GM12878 (cell line): ENCODE measurements around the gene C12orf43. TPM values are rescaled to one million over a fixed set of nuclear protein-coding genes. Genes with fewer than 3 reads are reported as not detected.

Source experiments
- ATAC-seq: fragments of 200-7000 bp; cut with Tn5 transposase; 3 replicates; pipeline ENCODE4 v1.9.1; 2020; ENCODE audit warnings: mild to moderate bottlenecking, moderate library complexity
- BruUV-seq: library from RNA; stranded (reverse); fragments of 400-500 nt; replicated peaks from 2 replicates; lab custom pipeline; 2021; lab: Mats Ljungman, UMichigan
- CTCF ChIA-PET: fragments of 300-600 bp; sonication (Branson Sonifier 250); formaldehyde crosslinking; extraction: SDS; loops from one replicate; lab custom pipeline; 2021; ENCODE audit warnings: inconsistent platforms; lab: Yijun Ruan, JAX
- POLR2A ChIA-PET: fragments of 350-600 bp; formaldehyde crosslinking; extraction: SDS; loops from one replicate; lab custom pipeline; 2021; ENCODE audit warnings: inconsistent platforms; lab: Charles Lee
- RAD21 ChIA-PET: fragments of 300-600 bp; sonication (Branson Sonifier 250); formaldehyde crosslinking; loops from one replicate; lab custom pipeline; 2023; ENCODE audit warnings: antibody characterized with exemption; ENCODE audit not compliant: unreplicated experiment; lab: Charles Lee
- SMC1A ChIA-PET: fragments of 300-600 bp; sonication (Branson Sonifier 250); formaldehyde crosslinking; loops from one replicate; lab custom pipeline; 2023; ENCODE audit not compliant: unreplicated experiment, uncharacterized antibody; lab: Charles Lee
- DNase-seq: peaks from one replicate; pipeline ENCODE4 v3.0.0-alpha.2; 2011; ENCODE audit warnings: low read depth, low spot score
- FAIRE-seq: peaks from 3 replicates; lab custom pipeline; 2011; peaks lifted over from hg19 to GRCh38; lab: Jason Lieb, UNC
- H2AFZ ChIP-seq: 2 replicates; pipeline ENCODE4 v1.6.0; 2011; ENCODE audit warnings: low read depth, low read length, control low read depth; ENCODE audit not compliant: control insufficient read depth
- H3K27ac ChIP-seq: 2 replicates; pipeline ENCODE4 v1.5.1; 2011; ENCODE audit warnings: control low read depth; ENCODE audit not compliant: control insufficient read depth, insufficient read depth
- H3K27me3 ChIP-seq, 2 experiments: replicated peaks in 1 of 2; 2 replicates each; pipeline versions ENCODE4 v1.6.0 to v1.6.1; 2011; ENCODE audit warnings: low read length in 1 of 2; ENCODE audit not compliant: control insufficient read depth in 2 of 2, insufficient read depth in 2 of 2
- H3K36me3 ChIP-seq, 2 experiments: 2 replicates each; pipeline ENCODE4 v1.5.1; 2011; ENCODE audit warnings: low read length in 1 of 2; ENCODE audit not compliant: control insufficient read depth in 2 of 2, insufficient read depth in 2 of 2
- H3K4me1 ChIP-seq: 2 replicates; pipeline ENCODE4 v1.6.1; 2011; ENCODE audit warnings: mild to moderate bottlenecking, low read length, moderate library complexity, mixed read lengths; ENCODE audit not compliant: control insufficient read depth, insufficient read depth
- H3K4me2 ChIP-seq: 2 replicates; pipeline ENCODE4 v1.6.0; 2011; ENCODE audit warnings: control low read depth; ENCODE audit not compliant: control insufficient read depth, insufficient read depth
- H3K4me3 ChIP-seq: fragments of 200-600 bp; sonication (generic); 2 replicates; pipeline ENCODE4 v1.5.1; 2016
- H3K79me2 ChIP-seq: 2 replicates; pipeline ENCODE4 v1.6.0; 2011; ENCODE audit warnings: low read length; ENCODE audit not compliant: control insufficient read depth, insufficient read depth
- H3K9ac ChIP-seq: 2 replicates; pipeline ENCODE4 v1.8.0; 2011; ENCODE audit warnings: low read length, control low read depth, mixed read lengths; ENCODE audit not compliant: control insufficient read depth, insufficient read depth
- H3K9me3 ChIP-seq: replicated peaks from 3 replicates; pipeline ENCODE4 v1.5.1; 2011; ENCODE audit warnings: mild to moderate bottlenecking, low read length; ENCODE audit not compliant: control insufficient read depth, insufficient read depth
- H4K20me1 ChIP-seq: 2 replicates; pipeline ENCODE4 v1.6.0; 2011; ENCODE audit not compliant: control insufficient read depth, insufficient read depth
- BMI1 ChIP-seq: fragments of 450-650 bp; IDR thresholded peaks from 2 replicates; pipeline ENCODE4 v1.6.1; 2016; ENCODE audit warnings: mild to moderate bottlenecking, moderate library complexity, borderline replicate concordance
- E2F4 ChIP-seq: IDR thresholded peaks from 2 replicates; pipeline ENCODE4 v1.6.1; 2012; ENCODE audit warnings: low read depth, low read length, improper control_type of control experiment
- ESRRA ChIP-seq: IDR thresholded peaks from 2 replicates; pipeline ENCODE4 v1.6.1; 2012; ENCODE audit warnings: mild to moderate bottlenecking, low read length, improper control_type of control experiment
- LARP7 ChIP-seq: fragments of 450-650 bp; IDR thresholded peaks from 2 replicates; pipeline ENCODE4 v1.6.1; 2017; ENCODE audit warnings: mild to moderate bottlenecking
- NKRF ChIP-seq: fragments of 450-650 bp; conservative IDR thresholded peaks from 2 replicates; pipeline ENCODE4 v1.6.1; 2017; ENCODE audit warnings: mild to moderate bottlenecking, moderate library complexity
- PRDM15 ChIP-seq: fragments of 450-650 bp; formaldehyde crosslinking; IDR thresholded peaks from 2 replicates; pipeline ENCODE4 v1.4.0; 2020; ENCODE audit warnings: mild to moderate bottlenecking, moderate library complexity
- RUNX3 ChIP-seq: IDR thresholded peaks from 2 replicates; pipeline ENCODE4 v1.6.1; 2012; ENCODE audit warnings: low read length, inconsistent platforms
- SMARCA5 ChIP-seq: fragments of 450-650 bp; IDR thresholded peaks from 2 replicates; pipeline ENCODE4 v1.6.1; 2017; ENCODE audit warnings: mild to moderate bottlenecking
- SP1 ChIP-seq: IDR thresholded peaks from one replicate; pipeline ENCODE4 v1.6.1; 2011; ENCODE audit warnings: low read depth, low read length
- WGBS: methylation state at CpG from one replicate; pipeline ENCODE4 v1.1.6; 2016; ENCODE audit warnings: low lambda C conversion rate; ENCODE audit not compliant: insufficient replicate concordance, insufficient coverage; ENCODE audit errors: missing lambda C conversion rate; 5-methylcytosine and 5-hydroxymethylcytosine counted together
- in situ Hi-C: fragments of 300-500 bp; cut with MboI; formaldehyde crosslinking; loops from 9 replicates; pipeline ENCODE4 v1.14.3; 2018; ENCODE audit warnings: mixed read lengths
- intact Hi-C: fragments of 100-400 bp; cut with micrococcal nuclease; formaldehyde crosslinking; loops from one replicate; pipeline ENCODE4 v1.14.2; 2022; ENCODE audit not compliant: unreplicated experiment
- polyA plus RNA-seq, 11 experiments: library from polyadenylated mRNA; depleted of rRNA in 4 of 11; unstranded in 6 of 11; stranded (reverse) in 5 of 11; fragments of >200 nt; fragmentation: Nextera tagmentation in 4 of 11; fragmentation: Illumina TruSeq in 1 of 11; extraction: Ambion mirVana in 4 of 11; extraction: Trizol in 1 of 11; gene quantifications; 1 replicate in 1 of 11; 2 replicates in 10 of 11; pipeline versions ENCODE4 v1.2.1 to v1.2.3, GENCODE V29; 2011 to 2016; ENCODE audit warnings: inconsistent platforms in 2 of 11, missing spikeins in 2 of 11, low read depth in 1 of 11
- total RNA-seq, 4 experiments: library from RNA; depleted of rRNA in 3 of 4; stranded (reverse); fragments of >200 nt in 3 of 4; fragmentation: Illumina TruSeq in 1 of 4; extraction: Trizol in 1 of 4; gene quantifications; 2 replicates each; pipeline versions ENCODE4 v1.2.1 to v1.2.3, GENCODE V29; 2013 to 2021

C12orf43 gene
- total and polyA plus RNA-seq, 10 of the 15 experiments (the other 5 are each of a cell fraction or from before 2014, with no cell fraction given) = 7.5 to 30.8 (median 21.3) TPM

GRCh38 chr12:121025442-121026226, 9.3 kb upstream of the C12orf43 start (continued):
- TF ChIP-seq PRDM15 (CRISPR knock-in tag) (no peak), BMI1 (no peak), NKRF (no peak), SMARCA5 (no peak), RUNX3 (no peak)
- TF ChIP-seq, all 136 proteins: peak for 0

- Histone ChIP-seq H3K4me1 (no peaks in the 10 kb centered on the region), H3K27ac (no peak overlapping the region), H3K4me3 (no peak overlapping the region), H3K9ac (no peak overlapping the region), H3K9me3 (no peaks in the 10 kb centered on the region), H2AFZ (no peak overlapping the region), H4K20me1 (no peaks in the 10 kb centered on the region), H3K4me2 (no peak overlapping the region), H3K79me2 (no peaks in the 10 kb centered on the region), H3K27me3 (no peaks in the 10 kb centered on the region), H3K36me3 (no peaks in the 10 kb centered on the region)
- BruUV-seq = no TSS peak
- ChIA-PET SMC1A (no interaction called here), POLR2A (no interaction called here), RAD21 (no interaction called here), CTCF (no interaction called here)
- 75% methylated on average over 8 of the region's 8 CpGs for WGBS
- in situ Hi-C loops = no loop called here
- FAIRE-seq (no peak), ATAC-seq (no peak), DNase-seq (no peak)
- intact Hi-C loops = no loop called here
- TF ChIP-seq PRDM15 (CRISPR knock-in tag) (no peak), LARP7 (no peak), ESRRA (no peak), SP1 (no peak), E2F4 (no peak)
Measured at GRCh38 chr12:121023799-121024198, 7.5 kb upstream of the C12orf43 start.
